ENCODE data around the gene RAD23A. TPM values are rescaled to one million over a fixed set of nuclear protein-coding genes. Genes with fewer than 3 reads are reported as not detected.

The RAD23A gene
- total RNA-seq, 1 donor from 2014 or later: 80.7 TPM

GRCh38 chr19:12984143-12984627 lies 38.5 kb downstream of the RAD23A start:
- Mint-ChIP-seq H3K27ac (no peak overlapping the region), H3K27me3 (ENCODE audit: low read depth) (peaks cover 29% of the 10 kb centered on the region), H3K4me3 (no peak overlapping the region), H3K4me1 (no peaks in the 10 kb centered on the region), H3K36me3 (no peaks in the 10 kb centered on the region), H3K9me3 (no peaks in the 10 kb centered on the region)
- no peak for DNase-seq (ENCODE audit: low spot score in 2 of 2, unreplicated experiment in 2 of 2)
- TF ChIP-seq CTCF (IDR thresholded peaks at IDR 0.05; ENCODE audit: unreplicated experiment): no peak

- no peak for DNase-seq (ENCODE audit: low spot score in 2 of 2, unreplicated experiment in 2 of 2)
- no peak overlapping the region for H3K4me3 Mint-ChIP-seq
- no peaks in the 10 kb centered on the region for H3K9me3 Mint-ChIP-seq
- TF ChIP-seq CTCF (IDR thresholded peaks at IDR 0.05; ENCODE audit: unreplicated experiment): no peak
- H3K36me3 Mint-ChIP-seq: no peaks in the 10 kb centered on the region
- H3K4me1 Mint-ChIP-seq: no peaks in the 10 kb centered on the region
- H3K27me3 Mint-ChIP-seq (ENCODE audit: low read depth): peaks cover 29% of the 10 kb centered on the region
- no peak overlapping the region for H3K27ac Mint-ChIP-seq
Observed at GRCh38 chr19:12984683-12985048, 39.0 kb downstream of the RAD23A start.

- H3K9me3 Mint-ChIP-seq: no peaks in the 10 kb centered on the region
- H3K27ac Mint-ChIP-seq: no peak overlapping the region
- H3K27me3 Mint-ChIP-seq (ENCODE audit: low read depth): peaks cover 32% of the 10 kb centered on the region
- no peaks in the 10 kb centered on the region for H3K36me3 Mint-ChIP-seq
- DNase-seq (ENCODE audit: low spot score in 2 of 2, unreplicated experiment in 2 of 2): no peak
- H3K4me1 Mint-ChIP-seq: no peaks in the 10 kb centered on the region
- TF ChIP-seq CTCF (IDR thresholded peaks at IDR 0.05; ENCODE audit: unreplicated experiment): no peak
- no peak overlapping the region for H3K4me3 Mint-ChIP-seq
Observed at GRCh38 chr19:12985049-12985776, 39.6 kb downstream of the RAD23A start.

GRCh38 chr19:12986726-12987125 lies 41.1 kb downstream of the RAD23A start:
- Mint-ChIP-seq H3K27ac (no peak overlapping the region), H3K4me3 (no peak overlapping the region), H3K27me3 (ENCODE audit: low read depth) (peaks cover 40% of the 10 kb centered on the region), H3K4me1 (no peaks in the 10 kb centered on the region), H3K36me3 (no peaks in the 10 kb centered on the region), H3K9me3 (no peaks in the 10 kb centered on the region)
- DNase-seq (ENCODE audit: low spot score in 2 of 2, unreplicated experiment in 2 of 2): no peak
- TF ChIP-seq CTCF (IDR thresholded peaks at IDR 0.05; ENCODE audit: unreplicated experiment): no peak

- peaks cover 45% of the 10 kb centered on the region for H3K27me3 Mint-ChIP-seq (ENCODE audit: low read depth)
- H3K9me3 Mint-ChIP-seq: no peaks in the 10 kb centered on the region
- no peak for DNase-seq (ENCODE audit: low spot score in 2 of 2, unreplicated experiment in 2 of 2)
- TF ChIP-seq CTCF (IDR thresholded peaks at IDR 0.05; ENCODE audit: unreplicated experiment): no peak
- no peak overlapping the region for H3K27ac Mint-ChIP-seq
- H3K4me1 Mint-ChIP-seq: no peaks in the 10 kb centered on the region
- H3K4me3 Mint-ChIP-seq: no peak overlapping the region
- H3K36me3 Mint-ChIP-seq: no peaks in the 10 kb centered on the region
Observed at GRCh38 chr19:12987190-12987589, 41.5 kb downstream of the RAD23A start.

Measured in mesothelial cell of epicardium (in vitro differentiated cells).